HG03565 (cell line): ENCODE measurements around the gene DLX6.

Source experiments
- ATAC-seq: cut with Tn5 transposase; IDR thresholded peaks from one replicate; pipeline ENCODE4 v1.9.1; 2021; ENCODE audit warnings: mild to moderate bottlenecking, moderate library complexity; ENCODE audit not compliant: unreplicated experiment

The DLX6 gene

DNA sequence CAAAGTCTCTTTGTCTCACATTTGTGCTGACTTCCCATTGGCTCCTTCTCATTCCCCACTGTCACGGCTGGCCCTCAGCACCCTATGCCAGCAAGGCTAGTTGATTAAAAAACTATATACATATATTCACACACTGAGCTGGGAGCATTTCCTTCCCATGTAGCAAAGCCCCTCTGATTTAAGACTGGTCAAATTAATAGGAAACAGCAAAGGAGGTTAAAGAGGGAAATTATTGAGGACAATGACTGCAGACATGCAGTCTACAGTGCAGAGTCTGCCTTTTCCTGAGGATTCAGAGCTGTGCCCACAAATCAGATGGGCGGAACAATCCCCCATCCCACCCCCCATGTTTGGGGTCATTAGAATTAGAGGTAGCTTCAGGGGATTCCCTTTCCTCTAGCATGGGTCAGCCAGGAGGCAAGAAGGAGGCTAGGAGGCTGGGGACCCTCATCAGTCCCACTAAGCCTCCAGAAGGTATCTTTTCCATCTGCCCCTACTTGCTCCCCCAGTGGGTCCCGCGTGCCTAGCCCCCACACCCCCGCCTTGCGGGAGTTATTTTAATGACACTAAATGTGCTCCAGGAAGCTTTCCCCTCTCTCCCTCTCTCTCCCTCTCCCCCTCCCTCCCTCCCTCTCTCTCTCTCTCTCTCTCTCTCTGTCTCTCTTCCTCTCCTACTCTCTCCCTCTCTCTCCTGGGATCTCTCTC is 9.8 kb upstream of the DLX6 start:
- ATAC-seq = no peak

- no peak for ATAC-seq
These were observed 9.0 kb upstream of the DLX6 start for GRCh38 chr7:96996111-96996957.

GRCh38 chr7:96996958-96997511 is 8.3 kb upstream of the DLX6 start:
- ATAC-seq = no peak

DNA sequence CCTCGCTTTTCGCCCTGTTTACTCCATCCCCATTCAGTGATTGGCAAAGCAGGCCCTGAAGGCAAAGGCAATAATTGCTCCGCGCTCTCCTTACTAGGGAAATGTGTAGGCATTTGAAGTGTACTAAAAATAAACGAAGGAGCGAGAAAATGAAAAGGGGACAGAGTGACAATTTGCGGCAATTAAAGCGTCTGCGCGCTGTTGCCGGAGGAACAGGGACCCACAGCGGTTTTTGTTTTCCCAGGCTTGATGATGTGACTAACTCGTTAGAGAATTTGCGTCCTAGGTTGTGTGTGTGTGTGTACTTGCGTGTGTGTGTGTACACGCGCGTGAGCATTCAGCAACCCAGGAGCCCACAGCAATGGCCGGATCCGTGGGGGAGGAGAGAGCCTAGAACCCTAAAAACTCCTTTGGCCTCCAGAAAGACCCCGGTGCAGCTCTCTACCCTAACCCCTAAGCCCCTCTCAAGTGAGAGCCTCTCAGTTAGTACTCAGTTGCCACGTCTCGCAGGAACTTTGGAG is 7.8 kb upstream of the DLX6 start:
- ATAC-seq = no peak

GRCh38 chr7:96998333-96998732 is 7.0 kb upstream of the DLX6 start:
- no peak for ATAC-seq

GRCh38 chr7:96998744-96999143 is 6.6 kb upstream of the DLX6 start:
- no peak for ATAC-seq

GRCh38 chr7:97001221-97001620 is 4.1 kb upstream of the DLX6 start:
- no peak for ATAC-seq

- ATAC-seq = no peak
These were observed 3.4 kb upstream of the DLX6 start for GRCh38 chr7:97001656-97002554.

- no peak for ATAC-seq
These were observed 2.6 kb upstream of the DLX6 start for GRCh38 chr7:97002555-97003261.

GRCh38 chr7:97003262-97004246 is 1.8 kb upstream of the DLX6 start:
- no peak for ATAC-seq

GRCh38 chr7:97004247-97005182 is 838 bp upstream of the DLX6 start:
- ATAC-seq = no peak

GRCh38 chr7:97006055-97006815 is 882 bp downstream of the DLX6 start:
- ATAC-seq = no peak

DNA sequence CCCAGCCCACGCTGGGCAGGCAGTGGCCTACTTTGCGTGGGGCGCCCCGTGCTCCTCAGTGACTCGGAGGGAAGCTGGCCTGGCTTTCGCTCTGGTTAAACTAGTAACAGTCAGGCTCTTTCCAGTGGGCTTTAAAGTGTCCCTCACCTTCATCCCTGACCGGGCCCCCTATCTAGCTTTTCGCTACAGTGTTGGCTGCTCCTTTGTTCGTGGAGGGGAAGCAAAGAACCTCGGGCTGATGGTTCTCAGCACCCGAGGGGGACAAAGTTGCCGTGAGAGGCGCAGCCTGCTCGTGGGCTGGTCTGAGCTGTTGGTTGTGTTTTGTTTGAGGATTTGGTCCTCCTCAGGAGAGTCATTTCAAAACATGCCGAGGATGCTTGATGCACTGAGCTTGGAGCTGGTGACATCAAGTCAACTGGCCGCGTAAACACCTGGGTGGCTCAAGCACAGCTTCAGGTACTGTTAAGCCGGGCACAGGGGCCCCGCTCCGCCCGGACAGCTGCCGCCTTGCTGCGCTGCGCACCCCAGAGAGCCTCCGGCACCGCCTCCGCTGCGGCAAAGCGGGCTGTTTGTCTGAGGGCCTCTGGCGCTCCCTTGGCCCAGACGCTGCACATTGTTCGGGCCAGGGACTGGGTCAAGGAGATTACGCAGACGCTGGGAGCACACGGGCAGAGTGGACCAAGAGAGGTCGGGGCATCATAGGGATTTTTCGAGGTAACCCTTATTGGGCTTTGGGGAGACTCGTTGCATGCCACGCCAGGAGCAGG is 1.6 kb downstream of the DLX6 start:
- no peak for ATAC-seq

- ATAC-seq = no peak
These were observed 2.2 kb downstream of the DLX6 start for GRCh38 chr7:97007583-97007861.

DNA sequence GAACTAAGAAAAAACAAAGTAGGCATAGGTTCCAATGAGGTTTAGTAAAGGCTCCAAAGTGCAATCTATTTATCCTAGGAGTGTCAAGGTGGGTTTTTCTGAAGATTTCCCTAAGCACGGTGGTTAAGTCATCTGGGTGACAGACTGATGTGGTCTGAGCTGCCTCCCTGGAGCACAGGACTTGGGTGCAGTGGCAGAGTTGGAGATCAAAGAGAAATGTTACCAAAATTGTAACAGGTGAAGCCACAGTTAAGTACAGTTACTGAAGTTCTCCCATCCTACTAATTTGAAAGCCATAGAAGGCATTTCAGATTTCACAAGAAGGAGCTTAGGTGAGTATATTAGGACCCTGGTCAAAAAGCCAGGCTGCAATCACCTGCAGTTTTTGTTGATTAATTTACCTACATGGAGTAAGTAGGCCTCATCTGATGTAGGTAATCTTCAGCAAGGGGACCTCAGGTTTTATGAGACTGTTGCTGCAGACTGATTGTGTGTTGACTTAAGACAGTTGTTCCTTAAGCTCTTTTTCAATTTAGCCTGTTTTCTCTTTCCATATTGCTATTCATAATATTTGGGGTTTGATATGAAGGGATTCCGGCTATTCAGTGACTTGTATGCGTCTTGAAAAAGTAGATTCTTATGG is 3.0 kb downstream of the DLX6 start:
- ATAC-seq = no peak
